ENCODE measurements around the gene RIPOR3.
"Not testable (repeated sequence)": the region's sequence is repeated elsewhere in the genome, so short reads cannot be mapped to it uniquely, and the experiment has no call there.

The RIPOR3 gene

GRCh38 chr20:50604451-50604850 is 86.9 kb downstream of the RIPOR3 start:
- DNase-seq: no peak

GRCh38 chr20:50602432-50603088 is 88.8 kb downstream of the RIPOR3 start:
- DNase-seq: no peak

- no peak for DNase-seq
Measured at GRCh38 chr20:50601511-50602431, 89.6 kb downstream of the RIPOR3 start.

GRCh38 chr20:50600281-50600895 is 91.0 kb downstream of the RIPOR3 start:
- no peak for DNase-seq

- not testable (repeated sequence) for DNase-seq
Measured at GRCh38 chr20:50598768-50599167, 92.6 kb downstream of the RIPOR3 start.

- no peak for DNase-seq
Measured at GRCh38 chr20:50598074-50598473, 93.3 kb downstream of the RIPOR3 start.

- no peak for DNase-seq
Measured at GRCh38 chr20:50597406-50597969, 93.9 kb downstream of the RIPOR3 start.

- DNase-seq: no peak
Measured at GRCh38 chr20:50596694-50597021, 94.7 kb downstream of the RIPOR3 start.

- DNase-seq: no peak
Measured at GRCh38 chr20:50595988-50596693, 95.2 kb downstream of the RIPOR3 start.

GRCh38 chr20:50595433-50595895 is 95.9 kb downstream of the RIPOR3 start:
- DNase-seq: no peak

GRCh38 chr20:50594591-50595432 is 96.5 kb downstream of the RIPOR3 start:
- no peak for DNase-seq

GRCh38 chr20:50594231-50594590 is 97.1 kb downstream of the RIPOR3 start:
- no peak for DNase-seq

GRCh38 chr20:50593005-50593335 is 98.4 kb downstream of the RIPOR3 start:
- DNase-seq: no peak

GRCh38 chr20:50592282-50593004 is 98.9 kb downstream of the RIPOR3 start:
- no peak for DNase-seq

GRCh38 chr20:50591233-50591852 is 100.0 kb downstream of the RIPOR3 start:
- no peak for DNase-seq

GRCh38 chr20:50590348-50590664 is 101.0 kb downstream of the RIPOR3 start:
- DNase-seq: no peak

GRCh38 chr20:50589548-50590347 is 101.6 kb downstream of the RIPOR3 start:
- DNase-seq: no peak

- DNase-seq: peak; percentile 41
Measured at GRCh38 chr20:50588034-50588736, 103.2 kb downstream of the RIPOR3 start.

GRCh38 chr20:50587291-50587961 is 103.9 kb downstream of the RIPOR3 start:
- DNase-seq: no peak
